Kasumi-1 (cell line): ENCODE measurements around the gene TPK1.

ENCODE experiments used
- DNase-seq, 2 experiments: peaks; one replicate each; lab custom pipeline; 2025; lab: John Stamatoyannopoulos, UW

TPK1 gene

GRCh38 chr7:144835652-144836544 is at the start of gene TPK1:
Gene TPK1 (minus strand): TSS chr7:144836053. CDS start chr7:144835602, 451 bp downstream.
- DNase-seq, result peak; percentile 89 to 92

GRCh38 chr7:144885478-144885877 is 49.6 kb upstream of the TPK1 start:
- no peak for DNase-seq

GRCh38 chr7:144884896-144885295 is 49.0 kb upstream of the TPK1 start:
- DNase-seq, result no peak

DNA sequence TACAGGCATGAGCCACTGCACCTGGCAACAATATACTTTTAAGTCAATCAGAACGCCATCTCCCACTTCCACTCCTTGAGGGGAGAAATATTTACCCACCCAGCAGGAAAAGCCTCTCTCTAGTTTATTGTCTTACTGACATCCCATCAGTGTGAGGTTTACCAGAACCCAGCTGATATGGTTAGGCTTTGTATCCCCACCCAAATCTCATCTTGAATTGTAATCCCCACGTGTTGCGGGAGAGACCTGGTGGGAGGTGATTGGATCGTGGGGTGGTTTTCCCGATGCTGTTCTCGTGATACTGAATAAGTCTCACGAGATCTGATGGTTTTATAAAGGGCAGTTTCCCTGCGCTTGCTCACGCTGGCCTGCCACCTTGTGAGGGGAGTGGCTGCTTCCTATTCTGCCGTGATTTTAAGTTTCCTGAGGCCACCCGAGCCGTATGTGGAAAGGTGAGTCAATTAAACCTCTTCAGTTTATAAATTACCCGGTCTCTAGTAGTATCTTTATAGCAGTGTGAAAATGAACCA is 37.5 kb upstream of the TPK1 start:
- no peak for DNase-seq

- DNase-seq, result no peak
Measured at GRCh38 chr7:144869082-144869481, 33.2 kb upstream of the TPK1 start.

DNA sequence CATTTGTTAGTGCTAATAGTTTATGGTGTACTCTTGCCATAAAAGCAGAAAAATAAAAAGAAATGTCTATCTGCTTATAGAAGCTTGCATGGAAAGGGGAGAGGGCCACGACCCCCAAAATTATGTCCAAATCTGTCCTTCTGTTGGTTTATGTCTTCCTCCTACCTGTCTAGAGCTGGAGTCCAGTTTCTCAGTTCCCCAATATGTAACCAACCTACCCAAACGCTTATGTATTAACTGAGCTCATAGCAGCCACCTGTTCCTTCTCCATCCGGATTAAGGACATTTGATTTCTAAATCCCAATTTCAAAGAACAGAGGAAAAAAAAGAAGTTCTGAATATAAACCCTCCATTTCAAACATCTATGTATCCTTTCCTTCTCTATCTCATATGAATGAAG is 30.3 kb upstream of the TPK1 start:
- DNase-seq, result no peak

- DNase-seq, result no peak
Measured at GRCh38 chr7:144863320-144863647, 27.4 kb upstream of the TPK1 start.

DNA sequence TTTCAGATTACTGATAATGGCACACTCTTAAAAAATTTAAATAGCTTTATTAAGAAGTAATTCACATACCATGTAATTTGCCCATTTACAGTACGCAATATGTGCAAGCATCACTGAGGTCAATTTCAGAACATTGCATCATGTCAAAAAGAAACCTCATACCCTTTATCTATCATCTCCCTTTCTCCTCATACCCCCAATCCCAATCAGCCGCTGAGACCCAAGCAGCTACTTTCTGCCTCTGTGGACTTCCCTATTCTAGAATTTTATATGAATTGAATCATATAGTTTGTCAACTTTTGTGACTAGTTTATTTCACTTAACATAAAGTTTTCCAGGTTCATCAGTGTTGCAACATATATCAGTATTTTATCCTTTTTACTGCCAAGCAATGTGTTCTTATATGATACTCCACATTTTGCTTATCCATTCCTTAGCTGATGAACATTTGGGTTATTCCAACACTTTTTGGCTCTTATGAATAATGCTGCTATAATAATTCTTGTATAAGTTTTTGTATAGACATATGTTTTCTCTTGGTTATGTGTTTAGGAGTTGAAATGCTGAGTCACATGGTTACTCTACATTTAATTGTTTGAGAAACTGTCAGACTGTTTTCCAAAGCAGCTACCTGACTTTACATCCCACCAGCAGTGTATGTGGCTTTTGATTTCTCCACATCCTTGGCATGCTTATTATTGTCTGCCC is 26.9 kb upstream of the TPK1 start:
- peak in 1 of 2 experiments; percentile 6 for DNase-seq

- no peak for DNase-seq
Measured at GRCh38 chr7:144859739-144860138, 23.9 kb upstream of the TPK1 start.

- no peak for DNase-seq
Measured at GRCh38 chr7:144857463-144857862, 21.6 kb upstream of the TPK1 start.

GRCh38 chr7:144854839-144855424 is 19.1 kb upstream of the TPK1 start:
- DNase-seq, result peak; percentile 10 to 51

DNA sequence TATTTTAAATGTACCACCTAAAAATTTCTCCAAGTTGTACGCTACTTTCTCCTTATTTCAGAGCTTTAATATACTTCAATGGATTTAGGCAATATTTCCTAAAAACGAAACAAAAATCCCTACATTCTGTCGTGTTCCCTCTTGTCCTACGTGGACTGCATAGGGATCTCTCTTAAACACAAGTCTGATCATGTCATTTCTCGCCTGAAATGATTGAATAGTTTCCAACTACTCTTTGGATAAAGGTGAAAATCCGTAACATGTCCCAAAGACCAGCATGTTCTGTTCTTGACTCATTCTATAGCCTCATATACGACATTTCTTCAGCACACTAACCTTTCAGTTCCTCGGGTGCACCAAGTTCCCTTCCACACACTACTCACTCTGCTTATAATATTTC is 17.7 kb upstream of the TPK1 start:
- no peak for DNase-seq

DNA sequence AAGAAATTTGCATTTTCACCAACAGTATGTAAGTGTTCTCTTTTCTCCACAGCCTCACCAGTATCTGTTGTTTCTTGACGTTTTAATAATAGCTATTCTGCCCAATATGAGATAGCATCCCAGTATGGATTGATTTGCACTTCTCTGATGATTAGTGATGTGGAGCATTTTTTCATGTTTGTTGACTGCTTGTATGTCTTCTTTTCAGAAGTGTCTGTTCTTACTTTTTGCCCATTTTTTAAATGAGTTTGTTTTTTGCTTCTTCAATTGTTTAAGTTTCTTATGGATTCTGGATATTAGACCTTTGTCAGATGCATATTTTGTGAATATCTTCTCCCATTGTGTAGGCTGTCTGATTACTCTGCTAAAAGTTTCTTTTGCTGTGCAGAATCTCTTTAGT is 12.2 kb upstream of the TPK1 start:
- no peak for DNase-seq

GRCh38 chr7:144842377-144842851 is 6.6 kb upstream of the TPK1 start:
- peak; percentile 40 to 52 for DNase-seq

GRCh38 chr7:144836545-144836842 is 641 bp upstream of the TPK1 start:
- no peak for DNase-seq

DNA sequence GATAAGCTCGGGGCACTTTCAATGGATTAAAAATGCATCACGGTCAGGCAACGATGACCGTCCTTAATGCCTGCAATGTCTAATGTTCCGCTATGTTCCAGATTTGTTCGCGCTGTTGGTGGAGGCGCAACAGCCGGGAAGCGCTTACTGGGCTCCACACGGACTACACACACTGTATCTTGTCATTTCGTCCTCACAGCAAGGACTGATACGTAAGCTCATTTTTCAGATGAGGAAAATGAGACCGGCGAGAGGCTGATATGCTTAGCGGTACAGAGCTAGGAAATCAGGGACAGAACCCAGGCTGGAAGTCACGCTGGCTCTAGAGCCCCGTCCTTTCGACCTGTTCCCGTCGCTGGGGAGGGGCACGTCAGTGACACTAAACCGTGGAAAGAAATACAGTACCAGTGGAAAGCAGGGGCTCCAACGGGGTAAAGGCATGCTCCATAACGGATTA is 670 bp downstream of the TPK1 start:
- DNase-seq, result peak; percentile 53 to 65

DNA sequence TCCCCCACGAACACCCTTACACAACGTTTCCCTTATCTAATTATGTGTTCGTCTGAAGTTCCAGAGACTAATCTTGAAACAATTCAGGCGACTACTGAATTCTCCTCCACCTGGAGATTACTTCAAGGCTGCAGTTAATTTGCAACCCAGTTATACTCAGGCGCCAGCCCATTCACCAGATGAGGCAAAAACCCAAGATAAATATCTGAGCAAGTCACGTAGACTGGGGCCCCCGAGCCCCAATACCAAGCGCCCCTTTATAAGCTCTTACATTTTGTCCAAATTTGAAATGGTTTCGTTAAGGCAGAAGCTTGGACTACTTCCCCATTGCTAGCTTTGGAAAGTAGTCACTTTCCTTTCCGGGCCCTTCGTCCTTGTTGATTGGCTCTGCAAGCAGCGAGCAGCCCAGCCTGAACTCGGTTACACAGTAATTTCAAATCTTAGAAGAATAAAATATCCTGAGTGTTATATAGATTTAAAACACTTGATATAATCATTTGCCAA is 1.2 kb downstream of the TPK1 start:
- DNase-seq, result peak; percentile 72 to 73

GRCh38 chr7:144830811-144831210 is 5.0 kb downstream of the TPK1 start:
- DNase-seq, result no peak

GRCh38 chr7:144830024-144830785 is 5.6 kb downstream of the TPK1 start:
- no peak for DNase-seq

DNA sequence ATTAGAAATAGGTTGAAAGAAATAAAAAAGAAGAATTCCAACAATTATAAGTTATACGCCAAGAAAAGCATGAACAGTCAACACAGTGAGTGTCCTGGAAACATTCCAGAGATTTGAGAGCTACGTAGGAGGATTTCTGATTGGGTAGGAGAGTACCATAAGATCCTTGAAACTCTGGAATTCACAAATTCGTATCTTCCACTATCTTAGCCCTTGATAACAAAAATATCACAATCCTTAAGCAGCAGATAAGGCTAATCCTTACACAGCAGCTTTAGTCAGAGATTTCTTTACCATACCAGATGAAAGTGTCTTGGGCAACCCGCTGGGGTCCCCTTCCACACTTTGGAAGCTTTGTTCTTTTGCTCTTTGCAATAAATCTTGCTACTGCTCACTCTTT is 8.2 kb downstream of the TPK1 start:
- no peak for DNase-seq

GRCh38 chr7:144826208-144826607 is 9.6 kb downstream of the TPK1 start:
- DNase-seq, result no peak

- DNase-seq, result no peak
Measured at GRCh38 chr7:144824360-144824759, 11.5 kb downstream of the TPK1 start.
